ENCODE measurements around the gene CLSTN1. TPM values are rescaled to one million over a fixed set of nuclear protein-coding genes. Genes with fewer than 3 reads are reported as not detected.

Gene CLSTN1
- total RNA-seq, 1 experiment from 2014 or later = 143 TPM

- H3K27me3 ChIP-seq (ENCODE audit: control insufficient read depth, insufficient read depth, low read length) = no peaks in the 10 kb centered on the region
- CTCF ChIA-PET = no interaction called here
- POLR2A ChIA-PET = no interaction called here
- H3K36me3 ChIP-seq (ENCODE audit: control insufficient read depth, insufficient read depth, low read length) = no peaks in the 10 kb centered on the region; the same call in none of the 2 replicates
- H3K4me1 ChIP-seq (ENCODE audit: control insufficient read depth, insufficient read depth, low read length) = no peaks in the 10 kb centered on the region
- no peaks in the 10 kb centered on the region for H3K9me3 ChIP-seq (ENCODE audit: control insufficient read depth, insufficient read depth, low read depth, low read length)
- BruUV-seq (replicated peaks) = no TSS peak
- no peak for ATAC-seq
- no peak overlapping the region for H3K4me3 ChIP-seq (ENCODE audit: low read depth in 2 of 2, low read length in 2 of 2)
- intact Hi-C loops (cut with micrococcal nuclease; ENCODE audit: unreplicated experiment) (no loop called here), in situ Hi-C loops (cut with HindIII; ENCODE audit: low pct_unique_long_range_greater_than_20kb, low sequenced_read_pairs) (no loop called here)
- H3K27ac ChIP-seq (ENCODE audit: low read length) = no peak overlapping the region
- TF ChIP-seq CTCF (IDR thresholded peaks at IDR 0.05) (no peak), POLR2AphosphoS5 (IDR thresholded peaks at IDR 0.05; ENCODE audit: low read depth, low read length) (no peak), REST (IDR thresholded peaks at IDR 0.05; ENCODE audit: insufficient read depth in 1 of 2, low read depth in 2 of 2, low read length in 1 of 2) (no peak)
- DNase-seq (ENCODE audit: low read depth, low spot score) = no peak
Observed at GRCh38 chr1:9746651-9747050, 77.1 kb downstream of the CLSTN1 start.

GRCh38 chr1:9746211-9746610 lies 77.6 kb downstream of the CLSTN1 start:
- POLR2A ChIA-PET = no interaction called here
- CTCF ChIA-PET = interaction anchor here (0.7 kb wide), 1 partner anchor 152 kb away, joined by 9 read pairs; no protein-coding TSS in a partner anchor
- DNase-seq (ENCODE audit: low read depth, low spot score) = no peak
- TF ChIP-seq SIN3A (IDR thresholded peaks at IDR 0.05; ENCODE audit: borderline replicate concordance, insufficient read depth, low read depth, low read length) (no peak), POLR2AphosphoS5 (IDR thresholded peaks at IDR 0.05; ENCODE audit: low read depth, low read length) (no peak), REST (IDR thresholded peaks at IDR 0.05; ENCODE audit: insufficient read depth in 1 of 2, low read depth in 2 of 2, low read length in 1 of 2) (no peak), TCF7L2 (IDR thresholded peaks at IDR 0.05; ENCODE audit: low read depth, low read length) (no peak), CTCF (IDR thresholded peaks at IDR 0.05) (no peak)
- Histone ChIP-seq H3K4me3 (ENCODE audit: low read depth in 2 of 2, low read length in 2 of 2) (no peak overlapping the region), H3K9me3 (ENCODE audit: control insufficient read depth, insufficient read depth, low read depth, low read length) (no peaks in the 10 kb centered on the region), H3K27ac (ENCODE audit: low read length) (no peak overlapping the region), H3K4me1 (ENCODE audit: control insufficient read depth, insufficient read depth, low read length) (no peaks in the 10 kb centered on the region), H3K27me3 (ENCODE audit: control insufficient read depth, insufficient read depth, low read length) (no peaks in the 10 kb centered on the region), H3K36me3 (ENCODE audit: control insufficient read depth, insufficient read depth, low read length) (peaks cover 1% of the 10 kb centered on the region)
- no peak for ATAC-seq
- BruUV-seq (replicated peaks) = no TSS peak
- intact Hi-C loops (cut with micrococcal nuclease; ENCODE audit: unreplicated experiment) = no loop called here
- in situ Hi-C loops (cut with HindIII; ENCODE audit: low pct_unique_long_range_greater_than_20kb, low sequenced_read_pairs) = no loop called here
